ENCODE measurements around the gene SEMA4B. TPM values are rescaled to one million over a fixed set of nuclear protein-coding genes. Genes with fewer than 3 reads are reported as not detected.

SEMA4B gene
- total and polyA plus RNA-seq, 2 experiments from 2014 or later, result 3.6 to 4.5 TPM

DNA sequence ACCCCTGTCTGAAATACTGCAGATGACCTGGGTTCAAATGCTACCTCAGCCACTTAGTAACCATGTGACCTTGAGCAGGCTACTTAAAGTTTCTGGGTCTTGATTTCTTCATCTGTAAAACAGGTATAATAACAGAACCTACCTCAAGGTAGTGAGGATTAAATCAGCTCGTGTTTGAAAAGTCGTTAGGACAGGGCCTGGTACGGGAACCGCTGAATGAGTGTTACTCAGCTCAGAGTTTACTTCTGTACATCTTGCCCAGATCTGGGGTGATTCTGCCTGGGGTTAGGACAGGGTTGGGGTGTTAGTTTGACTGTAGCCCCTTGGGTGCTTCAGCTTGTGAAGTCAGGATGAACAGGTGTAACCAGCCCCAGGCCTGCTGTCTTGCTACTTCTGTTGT is 1.8 kb downstream of the SEMA4B start:
- no peaks in the 10 kb centered on the region for H3K9me2 ChIP-seq (ENCODE audit: insufficient read depth)
- no peak overlapping the region for H3K4me3 ChIP-seq
- no peak overlapping the region for H2AFZ ChIP-seq
- H3K36me3 ChIP-seq (ENCODE audit: low read depth), result no peaks in the 10 kb centered on the region
- H3K27me3 ChIP-seq (replicated peaks; ENCODE audit: insufficient read depth), result no peaks in the 10 kb centered on the region
- no peaks in the 10 kb centered on the region for H3K79me2 ChIP-seq (ENCODE audit: insufficient read depth)
- H3K9me3 ChIP-seq (ENCODE audit: low read depth), result no peaks in the 10 kb centered on the region
- no peak overlapping the region for H3K4me2 ChIP-seq (ENCODE audit: unreplicated experiment)
- H3F3A ChIP-seq (ENCODE audit: insufficient read depth), result peaks cover 13% of the 10 kb centered on the region; the same call in 1 of the 2 replicates
- H3K27ac ChIP-seq, result no peak overlapping the region
- in situ Hi-C loops (cut with MboI), result no loop called here
- no peak for DNase-seq
- TF ChIP-seq EZH2phosphoT487 (IDR thresholded peaks at IDR 0.05; ENCODE audit: insufficient read depth, low read depth), result no peak
- TF ChIP-seq EZH2 (IDR thresholded peaks at IDR 0.05; ENCODE audit: insufficient read depth, poor library complexity, severe bottlenecking), result no peak
- no peak overlapping the region for H3K9ac ChIP-seq
- H4K20me1 ChIP-seq (ENCODE audit: insufficient read depth), result no peaks in the 10 kb centered on the region
- H3K4me1 ChIP-seq (ENCODE audit: insufficient read depth), result peaks cover 6% of the 10 kb centered on the region; the same call in 1 of the 2 replicates
- 82 to 91% methylated on average over 4 of the region's 4 CpGs for WGBS, 2 experiments (ENCODE audit: low coverage in 1 of 2, low lambda C conversion rate in 2 of 2, missing lambda C conversion rate in 2 of 2)

- no peaks in the 10 kb centered on the region for H3K36me3 ChIP-seq (ENCODE audit: low read depth)
- no peak for DNase-seq
- H3K4me1 ChIP-seq (ENCODE audit: insufficient read depth), result peaks cover under 1% of the 10 kb centered on the region; the same call in 1 of the 2 replicates
- no peaks in the 10 kb centered on the region for H4K20me1 ChIP-seq (ENCODE audit: insufficient read depth)
- H3K9ac ChIP-seq, result no peak overlapping the region
- no peak overlapping the region for H3K4me2 ChIP-seq (ENCODE audit: unreplicated experiment)
- H3K4me3 ChIP-seq, result no peak overlapping the region
- no peaks in the 10 kb centered on the region for H3K9me2 ChIP-seq (ENCODE audit: insufficient read depth)
- WGBS, 2 experiments (ENCODE audit: low coverage in 1 of 2, low lambda C conversion rate in 2 of 2, missing lambda C conversion rate in 2 of 2), result 84 to 91% methylated on average over 7 of the region's 7 CpGs
- H3K27ac ChIP-seq, result no peak overlapping the region
- H3K79me2 ChIP-seq (ENCODE audit: insufficient read depth), result no peaks in the 10 kb centered on the region
- TF ChIP-seq EZH2phosphoT487 (IDR thresholded peaks at IDR 0.05; ENCODE audit: insufficient read depth, low read depth), result no peak
- no peak for TF ChIP-seq EZH2 (IDR thresholded peaks at IDR 0.05; ENCODE audit: insufficient read depth, poor library complexity, severe bottlenecking)
- peaks cover 9% of the 10 kb centered on the region; the same call in 1 of the 2 replicates for H3F3A ChIP-seq (ENCODE audit: insufficient read depth)
- no peak overlapping the region for H2AFZ ChIP-seq
- H3K27me3 ChIP-seq (replicated peaks; ENCODE audit: insufficient read depth), result no peaks in the 10 kb centered on the region
- no peaks in the 10 kb centered on the region for H3K9me3 ChIP-seq (ENCODE audit: low read depth)
- in situ Hi-C loops (cut with MboI), result no loop called here
These were observed 2.3 kb downstream of the SEMA4B start for GRCh38 chr15:90203473-90203872.

- Histone ChIP-seq H3K9me2 (ENCODE audit: insufficient read depth) (no peaks in the 10 kb centered on the region), H3K4me1 (ENCODE audit: insufficient read depth) (no peaks in the 10 kb centered on the region), H2AFZ (no peak overlapping the region), H3K4me3 (no peak overlapping the region), H3K27me3 (replicated peaks; ENCODE audit: insufficient read depth) (no peaks in the 10 kb centered on the region), H3K79me2 (ENCODE audit: insufficient read depth) (no peaks in the 10 kb centered on the region), H3K9me3 (ENCODE audit: low read depth) (no peaks in the 10 kb centered on the region), H3K4me2 (ENCODE audit: unreplicated experiment) (no peak overlapping the region), H3K27ac (no peak overlapping the region), H3K9ac (no peak overlapping the region), H3F3A (ENCODE audit: insufficient read depth) (peaks cover 8% of the 10 kb centered on the region; the same call in 1 of the 2 replicates), H3K36me3 (ENCODE audit: low read depth) (no peaks in the 10 kb centered on the region), H4K20me1 (ENCODE audit: insufficient read depth) (no peaks in the 10 kb centered on the region)
- WGBS, 2 experiments (ENCODE audit: low coverage in 1 of 2, low lambda C conversion rate in 2 of 2, missing lambda C conversion rate in 2 of 2), result 79 to 84% methylated on average over 7 to 8 of the region's 8 CpGs
- in situ Hi-C loops (cut with MboI), result no loop called here
- TF ChIP-seq EZH2phosphoT487 (IDR thresholded peaks at IDR 0.05; ENCODE audit: insufficient read depth, low read depth), result no peak
- no peak for TF ChIP-seq EZH2 (IDR thresholded peaks at IDR 0.05; ENCODE audit: insufficient read depth, poor library complexity, severe bottlenecking)
- no peak for DNase-seq
These were observed 2.8 kb downstream of the SEMA4B start for GRCh38 chr15:90203922-90204321.

- WGBS, 2 experiments (ENCODE audit: low coverage in 1 of 2, low lambda C conversion rate in 2 of 2, missing lambda C conversion rate in 2 of 2), result 88% methylated on average over 10 of the region's 10 CpGs
- Histone ChIP-seq H3K4me1 (ENCODE audit: insufficient read depth) (no peaks in the 10 kb centered on the region), H3K9me2 (ENCODE audit: insufficient read depth) (no peaks in the 10 kb centered on the region), H3K9me3 (ENCODE audit: low read depth) (no peaks in the 10 kb centered on the region), H3K36me3 (ENCODE audit: low read depth) (no peaks in the 10 kb centered on the region), H3K4me3 (no peak overlapping the region), H3K27me3 (replicated peaks; ENCODE audit: insufficient read depth) (no peaks in the 10 kb centered on the region), H4K20me1 (ENCODE audit: insufficient read depth) (no peaks in the 10 kb centered on the region), H3K9ac (no peak overlapping the region), H3K27ac (no peak overlapping the region), H2AFZ (no peak overlapping the region), H3K79me2 (ENCODE audit: insufficient read depth) (no peaks in the 10 kb centered on the region), H3K4me2 (ENCODE audit: unreplicated experiment) (no peak overlapping the region), H3F3A (ENCODE audit: insufficient read depth) (peaks cover 4% of the 10 kb centered on the region; the same call in 1 of the 2 replicates)
- no peak for DNase-seq
- in situ Hi-C loops (cut with MboI), result no loop called here
- TF ChIP-seq EZH2phosphoT487 (IDR thresholded peaks at IDR 0.05; ENCODE audit: insufficient read depth, low read depth) (no peak), EZH2 (IDR thresholded peaks at IDR 0.05; ENCODE audit: insufficient read depth, poor library complexity, severe bottlenecking) (no peak)
These were observed 4.1 kb downstream of the SEMA4B start for GRCh38 chr15:90205050-90205848.

Measured in GM23248 (cell line).